Measurements from ENCODE around the gene FLNB.
"Not testable (repeated sequence)": the region's sequence is repeated elsewhere in the genome, so short reads cannot be mapped to it uniquely, and the experiment has no call there.

FLNB gene

GRCh38 chr3:57982561-57983243 is 25.5 kb upstream of the FLNB start:
- no peak for DNase-seq (ENCODE audit: low read depth in 2 of 2)

- peak; percentile 24 to 27 for DNase-seq (ENCODE audit: low read depth in 2 of 2)
These were observed 24.3 kb upstream of the FLNB start for GRCh38 chr3:57983734-57984518.

GRCh38 chr3:57985176-57985983 is 22.8 kb upstream of the FLNB start:
- DNase-seq (ENCODE audit: low read depth in 2 of 2): no peak

GRCh38 chr3:57985984-57986246 is 22.3 kb upstream of the FLNB start:
- DNase-seq (ENCODE audit: low read depth in 2 of 2): no peak

GRCh38 chr3:57986261-57986660 is 22.0 kb upstream of the FLNB start:
- DNase-seq (ENCODE audit: low read depth in 2 of 2): no peak

GRCh38 chr3:57989198-57989597 is 19.0 kb upstream of the FLNB start:
- DNase-seq (ENCODE audit: low read depth in 2 of 2): not testable (repeated sequence)

- no peak for DNase-seq (ENCODE audit: low read depth in 2 of 2)
These were observed 18.6 kb upstream of the FLNB start for GRCh38 chr3:57989646-57990045.

- DNase-seq (ENCODE audit: low read depth in 2 of 2): no peak
These were observed 15.6 kb upstream of the FLNB start for GRCh38 chr3:57992452-57993213.

- no peak for DNase-seq (ENCODE audit: low read depth in 2 of 2)
These were observed 9.6 kb upstream of the FLNB start for GRCh38 chr3:57998366-57999283.

- DNase-seq (ENCODE audit: low read depth in 2 of 2): no peak
These were observed 8.7 kb upstream of the FLNB start for GRCh38 chr3:57999417-58000115.

GRCh38 chr3:58000306-58001085 is 7.7 kb upstream of the FLNB start:
- no peak for DNase-seq (ENCODE audit: low read depth in 2 of 2)

- no peak for DNase-seq (ENCODE audit: low read depth in 2 of 2)
These were observed 7.1 kb upstream of the FLNB start for GRCh38 chr3:58001086-58001467.

GRCh38 chr3:58001979-58002378 is 6.2 kb upstream of the FLNB start:
- no peak for DNase-seq (ENCODE audit: low read depth in 2 of 2)

- DNase-seq (ENCODE audit: low read depth in 2 of 2): no peak
These were observed 5.1 kb upstream of the FLNB start for GRCh38 chr3:58003093-58003492.

GRCh38 chr3:58004973-58005372 is 3.2 kb upstream of the FLNB start:
- DNase-seq (ENCODE audit: low read depth in 2 of 2): no peak

- no peak for DNase-seq (ENCODE audit: low read depth in 2 of 2)
These were observed 2.6 kb upstream of the FLNB start for GRCh38 chr3:58005669-58006068.

GRCh38 chr3:58006661-58007060 is 1.6 kb upstream of the FLNB start:
- no peak for DNase-seq (ENCODE audit: low read depth in 2 of 2)

GRCh38 chr3:58009026-58009748 is 965 bp downstream of the FLNB start:
- DNase-seq (ENCODE audit: low read depth in 2 of 2): peak; percentile 5 to 29

Measured in stimulated activated CD4-positive, alpha-beta T cell treated with anti-CD3 and anti-CD28 coated beads, Interleukin-1b, Interleukin-23, amount 100 ng/mL, for 4 hours (primary cell).